Measurements from ENCODE around the gene AR. TPM values are rescaled to one million over a fixed set of nuclear protein-coding genes. Genes with fewer than 3 reads are reported as not detected.

AR gene
- total and polyA plus RNA-seq, 2 of the 8 experiments (the other 6 are each of a cell fraction or from before 2014, with no cell fraction given), result 7.1 to 10.7 TPM

- no peak overlapping the region for H3K4ac ChIP-seq (replicated peaks; ENCODE audit: insufficient read length, low read depth, low read length)
- no peak overlapping the region for H3K14ac ChIP-seq (ENCODE audit: insufficient read length)
- H2BK15ac ChIP-seq (ENCODE audit: low read length), result no peak overlapping the region
- H3K27ac ChIP-seq (ENCODE audit: low read depth, low read length), result no peak overlapping the region
- H3K79me2 ChIP-seq (ENCODE audit: control insufficient read depth in 1 of 2, insufficient read depth in 2 of 2, low read length in 2 of 2), result no peaks in the 10 kb centered on the region; a peak in 1 of 4 replicates
- H4K5ac ChIP-seq (ENCODE audit: insufficient read length, low read depth, low read length), result no peak overlapping the region
- no peak overlapping the region for H3K23ac ChIP-seq (ENCODE audit: insufficient read length)
- H4K20me1 ChIP-seq (replicated peaks in 1 of 2; ENCODE audit: control insufficient read depth in 1 of 2, insufficient read depth in 2 of 2, low read length in 2 of 2), result no peaks in the 10 kb centered on the region
- H2AFZ ChIP-seq (ENCODE audit: low read length), result no peak overlapping the region
- FAIRE-seq (no peak), DNase-seq (ENCODE audit: low read depth in 1 of 2, low spot score in 2 of 2) (no peak)
- H4K91ac ChIP-seq (replicated peaks; ENCODE audit: insufficient read length, low read length), result no peak overlapping the region
- no peak overlapping the region for H2AK5ac ChIP-seq (ENCODE audit: low read depth, low read length)
- H2BK120ac ChIP-seq (replicated peaks; ENCODE audit: low read depth, low read length), result no peak overlapping the region
- no peaks in the 10 kb centered on the region for H3K36me3 ChIP-seq (ENCODE audit: control insufficient read depth in 2 of 4, insufficient read depth in 4 of 4, low read length in 3 of 4)
- WGBS, 2 experiments (ENCODE audit: extremely low coverage in 1 of 2, insufficient coverage in 1 of 2, insufficient read length in 1 of 2, insufficient replicate concordance in 2 of 2, low coverage in 1 of 2, low lambda C conversion rate in 2 of 2, missing lambda C conversion rate in 1 of 2), result 20% methylated on average over 1 of the region's 1 CpG; no CpG with 5 or more reads in 1 of the 2 experiments
- H3K9me3 ChIP-seq (ENCODE audit: insufficient read depth in 2 of 2, low read depth in 1 of 2, low read length in 1 of 2), result no peaks in the 10 kb centered on the region
- CTCF ChIA-PET (ENCODE audit: partially characterized antibody), result no interaction called here
- POLR2A ChIA-PET (ENCODE audit: partially characterized antibody), result no interaction called here
- no peak overlapping the region for H2BK5ac ChIP-seq (ENCODE audit: low read depth, low read length)
- H3K79me1 ChIP-seq (ENCODE audit: low read depth, low read length), result no peaks in the 10 kb centered on the region
- no peak overlapping the region for H3K18ac ChIP-seq (ENCODE audit: extremely low read depth, low read length)
- no peak overlapping the region for H2BK12ac ChIP-seq (ENCODE audit: low read depth, low read length)
- H3K27me3 ChIP-seq (replicated peaks in 1 of 4; ENCODE audit: control insufficient read depth in 3 of 4, extremely low read depth in 1 of 4, insufficient read depth in 3 of 4, low read length in 3 of 4), result no peaks in the 10 kb centered on the region
- no peak overlapping the region for H3K4me2 ChIP-seq (ENCODE audit: insufficient read depth in 1 of 2, low read depth in 2 of 2, low read length in 2 of 2)
- H2BK20ac ChIP-seq (ENCODE audit: low read length), result no peak overlapping the region
- H3K4me3 ChIP-seq (ENCODE audit: extremely low read depth in 1 of 4, insufficient read depth in 2 of 4, low read depth in 3 of 4, low read length in 4 of 4), result no peak overlapping the region
- no peak overlapping the region for H3K9ac ChIP-seq (replicated peaks in 1 of 4; ENCODE audit: extremely low read depth in 1 of 4, low read depth in 3 of 4, low read length in 3 of 4)
- H4K8ac ChIP-seq (ENCODE audit: extremely low read depth, insufficient read depth, low read length), result no peak overlapping the region
- H3K56ac ChIP-seq (replicated peaks; ENCODE audit: insufficient read length, low read depth, low read length), result no peak overlapping the region
- H3K4me1 ChIP-seq (replicated peaks in 1 of 4; ENCODE audit: control insufficient read depth in 3 of 4, insufficient read depth in 4 of 4, low read length in 3 of 4), result peaks cover 0 to 6% (median 0%) of the 10 kb centered on the region in 4 experiments; a peak in 1 of 7 replicates
- no peaks in the 10 kb centered on the region for H3K23me2 ChIP-seq (ENCODE audit: low read depth, low read length)
- TF ChIP-seq CBX5 (IDR thresholded peaks at IDR 0.05; ENCODE audit: low read depth, low read length), result no peak
- TF ChIP-seq GABPA (IDR thresholded peaks at IDR 0.05; ENCODE audit: borderline replicate concordance, insufficient read depth, low read length), result no peak
- TF ChIP-seq TAF7 (optimal IDR thresholded peaks at IDR 0.05; ENCODE audit: borderline replicate concordance, low read depth, low read length), result no peak
- TF ChIP-seq EP300 (IDR thresholded peaks at IDR 0.05; ENCODE audit: borderline replicate concordance in 1 of 2, low read depth in 2 of 2, low read length in 2 of 2), result no peak
- TF ChIP-seq BRCA1 (IDR thresholded peaks at IDR 0.05; ENCODE audit: low read depth, low read length), result no peak
- no peak for TF ChIP-seq BCL11A (IDR thresholded peaks at IDR 0.05; ENCODE audit: low read depth in 2 of 2, low read length in 2 of 2)
- TF ChIP-seq KDM5A (IDR thresholded peaks at IDR 0.05; ENCODE audit: low read length), result no peak
Observed at GRCh38 chrX:67583171-67583570, 39.4 kb downstream of the AR start.

Measured in H1 (cell line).